HG02759 (cell line): ENCODE measurements around the gene HDAC9.

ENCODE experiments used
- ATAC-seq: cut with Tn5 transposase; IDR thresholded peaks from one replicate; pipeline ENCODE4 v1.9.1; 2021; ENCODE audit warnings: mild to moderate bottlenecking, moderate library complexity; ENCODE audit not compliant: unreplicated experiment

The HDAC9 gene

GRCh38 chr7:18771834-18772566 is 276.5 kb downstream of the HDAC9 start:
- ATAC-seq: no peak

DNA sequence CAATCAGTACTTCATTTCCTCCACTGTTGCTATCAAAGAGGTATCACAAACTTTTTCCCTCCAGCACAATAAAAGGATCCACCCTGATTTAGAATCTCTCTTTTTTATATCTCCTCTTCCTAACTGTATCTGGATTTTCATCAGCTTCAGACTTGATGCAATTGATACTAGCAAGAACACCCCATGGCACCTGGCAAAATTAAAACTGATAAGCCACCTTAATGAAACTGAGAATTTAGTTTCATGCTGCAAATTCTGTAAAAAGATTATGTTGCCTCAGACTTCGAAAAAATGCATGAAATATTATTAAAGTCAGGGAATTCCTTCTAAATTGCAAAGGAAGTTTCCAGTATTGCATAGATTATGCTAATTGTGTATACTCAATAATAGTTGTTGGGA is 277.0 kb downstream of the HDAC9 start:
- ATAC-seq: no peak

GRCh38 chr7:18777314-18777713 is 281.8 kb downstream of the HDAC9 start:
- ATAC-seq: no peak

- no peak for ATAC-seq
These were observed 283.0 kb downstream of the HDAC9 start for GRCh38 chr7:18778594-18778993.

GRCh38 chr7:18780266-18780665 is 284.7 kb downstream of the HDAC9 start:
- no peak for ATAC-seq

- ATAC-seq: no peak
These were observed 285.4 kb downstream of the HDAC9 start for GRCh38 chr7:18780938-18781337.

GRCh38 chr7:18786196-18786727 is 290.7 kb downstream of the HDAC9 start:
- ATAC-seq: no peak

DNA sequence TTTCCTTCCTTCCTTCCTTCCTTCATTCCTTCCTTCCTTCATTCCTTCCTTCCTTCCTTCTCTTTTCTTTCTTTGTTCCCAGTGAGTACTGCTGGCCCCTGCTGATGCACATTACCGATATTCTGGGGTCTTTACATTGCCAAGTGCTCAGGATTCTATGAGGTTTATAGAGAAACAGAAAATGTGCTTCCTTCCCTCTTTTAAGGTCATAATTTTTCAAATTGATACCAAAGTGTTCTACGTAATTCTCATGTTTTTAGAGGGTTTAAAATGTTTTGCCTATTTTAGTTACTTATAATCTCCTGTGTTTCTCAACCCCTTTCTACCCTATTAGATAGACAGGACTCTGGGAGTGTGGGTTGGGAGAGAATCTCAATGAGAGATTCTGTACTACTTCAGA is 291.2 kb downstream of the HDAC9 start:
- ATAC-seq: no peak

DNA sequence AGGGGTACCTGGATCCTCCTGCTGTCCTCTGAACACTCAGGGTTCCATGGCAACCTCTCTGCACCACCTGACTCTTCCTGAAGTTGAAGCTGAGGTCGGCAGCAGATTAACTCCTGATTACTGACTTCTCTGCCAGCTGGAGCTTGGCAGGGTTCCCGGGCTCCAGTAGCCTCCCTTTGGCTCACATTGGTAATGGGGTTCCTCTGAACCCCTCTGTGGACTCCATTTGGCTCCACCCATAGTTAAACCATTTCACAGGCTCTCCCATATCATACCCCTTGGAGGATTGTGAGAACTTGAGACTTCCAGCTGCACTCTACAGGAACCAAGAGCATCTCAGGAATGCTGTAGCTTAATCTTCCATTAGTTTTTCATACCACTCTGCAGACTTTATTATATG is 292.5 kb downstream of the HDAC9 start:
- ATAC-seq: no peak

GRCh38 chr7:18792871-18793595 is 297.5 kb downstream of the HDAC9 start:
- no peak for ATAC-seq

DNA sequence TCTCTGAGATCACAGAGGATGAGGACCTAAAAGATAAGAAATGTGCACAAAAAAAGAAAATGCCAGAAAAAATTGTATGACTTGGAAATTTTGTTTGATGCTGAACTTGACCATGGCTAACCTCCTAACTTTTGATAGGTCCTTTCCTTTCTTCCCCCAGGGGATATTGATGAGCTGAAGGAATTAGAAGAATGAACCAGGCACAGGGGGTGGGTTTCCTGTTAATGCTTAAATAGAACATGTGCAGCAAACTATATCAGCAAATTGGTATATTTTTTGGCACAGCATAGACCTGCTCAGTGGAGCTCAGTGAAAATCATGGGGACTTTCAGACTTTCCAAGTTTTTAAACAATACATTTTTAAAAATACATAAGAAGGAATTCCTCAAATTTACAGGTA is 300.7 kb downstream of the HDAC9 start:
- no peak for ATAC-seq

DNA sequence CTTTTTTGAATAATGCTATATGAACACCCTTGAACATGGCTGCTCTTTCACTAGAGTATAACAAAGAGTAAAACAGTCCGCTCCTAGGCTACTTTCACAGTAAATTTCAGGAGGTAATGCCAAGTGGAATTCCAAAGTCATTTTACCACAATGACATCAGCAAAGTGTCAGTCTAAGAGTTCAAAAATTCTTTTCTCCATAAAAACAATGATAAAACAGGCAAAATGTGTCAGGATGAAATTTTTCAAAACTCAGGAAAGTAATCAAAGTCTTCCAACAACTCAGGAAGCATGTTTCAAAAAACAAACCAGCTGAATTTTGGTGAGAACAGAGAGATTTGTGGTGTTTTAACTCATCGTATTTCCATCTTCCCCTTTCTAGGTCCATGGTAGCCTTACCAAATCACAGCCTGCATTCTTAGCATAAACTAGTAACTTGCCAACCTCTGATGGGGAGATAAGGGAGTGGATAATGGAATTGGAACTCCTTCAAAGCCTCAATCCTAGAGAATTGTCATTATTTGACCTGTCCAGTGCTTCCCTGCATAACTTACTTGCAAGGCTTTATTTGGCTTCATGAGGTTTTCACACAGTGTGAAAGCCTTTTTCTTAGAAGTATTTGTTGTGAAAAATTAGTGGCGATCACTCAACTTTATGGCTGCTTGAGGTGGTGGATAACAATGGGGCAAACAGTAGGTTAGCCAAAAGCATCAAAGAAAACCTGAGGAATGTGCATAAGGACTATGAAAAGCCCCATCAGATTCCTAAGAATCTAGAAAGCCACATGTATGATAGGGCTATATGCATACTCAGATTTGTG is 302.7 kb downstream of the HDAC9 start:
- no peak for ATAC-seq

DNA sequence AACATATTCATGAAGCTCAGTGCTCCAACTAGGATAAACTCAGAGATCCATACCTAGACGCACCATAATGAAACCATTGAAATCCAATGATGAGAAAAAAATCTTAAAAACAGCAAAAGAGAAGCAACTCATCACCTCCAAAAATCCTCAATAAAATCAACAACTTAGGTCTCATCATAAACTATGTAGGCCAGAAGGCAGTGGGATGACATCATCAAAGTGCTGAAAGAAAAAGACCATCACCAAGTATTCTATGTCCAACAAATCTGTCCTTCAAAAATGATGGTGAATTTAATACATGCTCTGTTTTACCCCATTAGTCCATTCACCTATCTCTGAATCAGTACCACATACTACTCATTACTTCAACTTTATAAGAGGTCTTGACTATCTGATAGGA is 304.4 kb downstream of the HDAC9 start:
- ATAC-seq: no peak

- no peak for ATAC-seq
These were observed 308.4 kb downstream of the HDAC9 start for GRCh38 chr7:18803923-18804322.

DNA sequence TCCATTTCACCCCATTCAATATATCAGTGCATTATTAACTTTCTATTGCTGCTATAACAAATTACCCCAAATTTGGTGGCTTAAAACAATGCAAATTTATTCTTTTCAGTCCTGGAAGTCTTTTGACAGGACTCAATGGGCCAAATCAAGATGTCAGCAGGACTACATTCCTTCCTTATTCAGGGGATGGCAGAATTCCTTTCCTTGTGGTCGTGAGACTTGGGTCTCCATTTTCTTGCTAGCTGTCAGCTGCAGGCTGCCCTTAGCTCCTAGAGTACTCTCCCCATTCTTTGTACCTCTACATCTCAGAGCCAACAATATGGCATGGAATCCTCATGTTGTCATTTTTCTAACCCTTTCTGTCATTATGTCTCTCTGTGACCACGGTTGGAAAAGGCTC is 310.6 kb downstream of the HDAC9 start:
- no peak for ATAC-seq

DNA sequence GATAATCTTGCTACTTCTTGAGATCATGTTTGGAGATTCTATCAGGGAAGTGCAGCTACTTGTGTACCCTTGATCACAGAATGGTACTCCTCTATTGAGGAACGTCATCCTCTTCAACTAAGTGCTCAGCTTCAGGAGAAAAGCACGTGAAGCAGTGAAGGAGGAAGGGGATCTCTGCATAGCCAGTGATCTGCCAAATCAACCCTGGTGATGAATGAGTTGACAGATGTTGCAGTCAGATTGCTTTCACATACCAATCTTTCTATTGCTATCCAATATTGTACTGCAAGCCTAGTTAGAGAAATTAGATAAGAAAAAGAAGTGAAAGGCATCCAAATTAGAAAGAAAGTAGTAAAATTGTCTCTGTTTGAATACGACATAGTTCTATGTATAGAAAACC is 312.5 kb downstream of the HDAC9 start:
- no peak for ATAC-seq

GRCh38 chr7:18815261-18815960 is 319.9 kb downstream of the HDAC9 start:
- no peak for ATAC-seq

DNA sequence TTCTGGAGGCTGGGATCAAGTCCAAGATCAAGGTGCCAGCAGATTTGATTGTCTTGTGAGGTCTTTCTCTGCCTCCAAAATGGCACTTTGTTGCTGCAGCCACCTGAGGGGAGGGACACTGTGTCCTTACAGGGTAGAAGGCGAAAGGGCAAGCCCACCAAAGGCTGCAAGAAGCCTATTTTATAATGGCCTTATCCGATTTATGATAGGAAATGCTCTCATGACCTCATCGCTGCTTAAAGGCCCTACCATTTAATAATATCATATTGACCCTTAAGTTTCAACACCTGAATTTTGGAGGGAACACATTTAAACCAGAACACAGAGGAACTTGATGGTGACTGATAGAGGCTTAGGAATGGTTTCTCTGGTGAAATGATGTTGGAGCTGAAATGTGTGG is 325.4 kb downstream of the HDAC9 start:
- no peak for ATAC-seq

DNA sequence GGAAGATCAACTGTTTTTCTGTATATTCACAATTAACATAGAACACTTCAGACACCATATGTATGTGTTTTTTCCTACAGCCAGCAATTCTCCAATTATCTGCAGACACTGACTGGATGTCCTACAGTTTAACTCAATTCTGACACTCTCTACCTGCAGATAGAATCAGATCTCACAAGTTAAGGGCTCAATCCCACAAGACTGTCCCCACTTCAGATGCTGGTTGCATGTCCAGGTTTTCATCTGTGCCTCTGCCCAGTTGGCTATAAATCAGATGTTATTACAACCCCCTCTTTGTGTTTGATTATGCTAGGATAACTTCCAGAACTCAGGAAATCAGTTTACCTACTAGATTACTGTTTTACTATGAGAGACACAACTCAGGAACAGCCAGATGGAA is 326.0 kb downstream of the HDAC9 start:
- no peak for ATAC-seq

- ATAC-seq: no peak
These were observed 328.6 kb downstream of the HDAC9 start for GRCh38 chr7:18824157-18824556.
